ELF-1 (cell line): ENCODE measurements around the gene CDH20.
A peak's percentile ranks its signal among the peaks of the same experiment; 100 is the strongest.

ENCODE experiments used
- DNase-seq: peaks from one replicate; pipeline ENCODE4 v3.0.0-alpha.2; 2016; ENCODE audit warnings: low read depth, low spot score

CDH20 gene

GRCh38 chr18:61426492-61427053, 93.3 kb downstream of the CDH20 start:
- no peak for DNase-seq

DNA sequence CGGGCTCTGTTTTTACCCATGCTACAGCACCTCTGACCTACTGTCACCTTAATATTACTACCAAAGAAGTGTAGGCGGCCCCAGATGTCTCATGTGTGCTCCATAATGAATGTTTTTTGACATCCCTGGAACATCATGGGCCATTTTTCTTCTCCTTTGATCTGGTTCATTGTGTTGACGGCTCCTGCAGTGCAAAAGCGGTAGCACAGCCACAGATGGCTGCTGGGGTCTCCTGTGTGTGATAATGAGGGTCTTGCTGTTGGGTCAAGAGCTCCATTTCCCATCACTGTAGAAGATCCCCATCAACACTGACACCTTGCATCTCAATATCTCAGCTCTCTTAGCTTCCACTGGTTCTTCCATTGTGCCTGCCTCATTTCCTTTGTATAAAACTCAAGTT, 95.0 kb downstream of the CDH20 start:
- no peak for DNase-seq

- no peak for DNase-seq
These were observed 99.4 kb downstream of the CDH20 start for GRCh38 chr18:61432590-61432989.

- peak; percentile 9 for DNase-seq
These were observed 101.9 kb downstream of the CDH20 start for GRCh38 chr18:61435064-61435652.

DNA sequence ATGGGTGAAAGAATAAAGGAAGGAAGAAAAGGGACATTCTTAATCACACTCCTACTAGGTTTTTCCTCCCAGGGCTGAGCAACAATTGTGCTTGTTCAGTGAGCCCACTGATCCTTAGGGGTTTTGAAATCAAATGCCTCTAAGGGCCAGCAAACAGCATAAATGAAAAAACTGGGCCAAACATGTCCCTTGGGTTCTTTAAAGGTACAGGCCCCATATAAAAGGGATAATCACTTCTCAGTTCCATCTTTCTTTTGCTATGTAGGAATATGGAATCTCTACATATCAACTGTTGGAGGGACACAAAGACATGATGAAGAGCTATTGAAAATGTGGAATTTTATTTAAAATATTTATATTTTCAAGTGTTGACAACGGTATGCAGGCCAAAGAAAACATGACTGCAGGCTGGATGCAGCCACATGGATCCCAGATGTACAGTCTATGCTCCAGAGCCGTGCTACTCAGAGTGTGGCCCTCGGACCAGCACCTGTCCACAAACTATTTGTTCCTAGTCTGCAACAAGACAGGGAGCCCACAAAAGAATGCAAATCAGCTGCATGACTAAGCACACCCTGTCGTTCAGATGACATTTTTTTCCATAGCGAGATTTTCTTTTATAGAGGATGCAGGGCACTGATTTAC, 110.0 kb downstream of the CDH20 start:
- no peak for DNase-seq

GRCh38 chr18:61448316-61448715, 115.1 kb downstream of the CDH20 start:
- no peak for DNase-seq

GRCh38 chr18:61459896-61460648, 126.8 kb downstream of the CDH20 start:
- no peak for DNase-seq

- DNase-seq = no peak
These were observed 131.4 kb downstream of the CDH20 start for GRCh38 chr18:61464551-61465142.

DNA sequence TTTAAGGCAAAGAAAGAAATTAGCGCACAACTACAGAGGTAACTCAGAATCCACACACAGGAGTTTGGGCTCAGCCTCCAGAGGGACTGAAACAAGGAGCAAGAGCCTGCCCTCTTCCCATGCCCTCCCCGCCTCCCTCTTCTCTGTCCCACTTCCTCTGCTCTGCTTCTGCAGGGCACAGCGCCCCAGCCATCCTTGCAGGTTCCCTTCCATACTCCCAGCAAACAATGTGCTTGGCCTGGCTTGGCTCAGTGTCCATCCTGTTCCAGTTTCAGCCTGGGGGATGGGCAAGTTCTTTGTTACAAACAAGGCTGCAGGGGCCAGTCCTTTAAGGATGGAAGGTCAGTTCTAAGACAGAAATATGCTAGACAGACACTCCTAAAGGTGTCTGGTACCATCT, 133.5 kb downstream of the CDH20 start:
- DNase-seq = no peak

- no peak for DNase-seq
These were observed 136.9 kb downstream of the CDH20 start for GRCh38 chr18:61470031-61470674.

DNA sequence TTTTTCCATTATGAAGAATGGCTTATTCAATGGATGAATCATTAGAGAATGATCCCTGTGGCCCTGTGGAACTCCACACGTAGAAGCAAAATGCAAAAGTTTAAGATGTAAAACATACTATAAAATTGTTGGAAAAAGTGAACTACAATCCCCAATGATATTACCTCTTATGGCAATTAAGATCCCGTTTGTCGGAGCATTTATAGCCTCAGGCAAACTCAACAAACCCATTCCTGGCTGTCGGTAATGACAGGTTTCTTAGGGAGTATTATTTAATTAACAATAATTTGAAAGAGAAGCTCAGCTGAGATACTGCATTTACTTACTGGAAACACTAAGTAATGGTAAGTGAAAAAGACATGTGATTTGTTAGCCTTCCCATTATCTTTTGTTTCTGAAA, 138.3 kb downstream of the CDH20 start:
- DNase-seq = no peak

GRCh38 chr18:61471942-61472341, 138.7 kb downstream of the CDH20 start:
- no peak for DNase-seq

DNA sequence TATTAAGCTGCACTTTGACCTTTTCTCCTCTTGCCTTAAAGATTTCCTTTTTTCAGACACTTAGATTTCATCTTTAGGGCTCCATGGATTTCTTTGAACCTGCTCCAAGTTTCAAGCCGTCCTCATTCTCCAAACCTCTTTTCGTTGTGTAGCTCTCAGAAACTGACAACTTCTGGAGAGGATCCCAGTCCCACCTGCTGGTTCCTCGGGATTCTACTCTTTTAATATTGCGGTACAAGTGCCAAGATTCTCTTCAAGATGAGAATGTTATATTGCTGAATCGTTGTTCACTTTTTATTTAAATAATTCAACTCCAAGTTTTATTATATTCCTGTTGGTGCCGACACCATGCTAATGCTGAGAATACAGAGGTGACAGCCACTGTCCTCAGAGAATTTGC, 141.1 kb downstream of the CDH20 start:
- no peak for DNase-seq

GRCh38 chr18:61474918-61475317, 141.7 kb downstream of the CDH20 start:
- no peak for DNase-seq

- DNase-seq = no peak
These were observed 142.7 kb downstream of the CDH20 start for GRCh38 chr18:61475931-61476330.

DNA sequence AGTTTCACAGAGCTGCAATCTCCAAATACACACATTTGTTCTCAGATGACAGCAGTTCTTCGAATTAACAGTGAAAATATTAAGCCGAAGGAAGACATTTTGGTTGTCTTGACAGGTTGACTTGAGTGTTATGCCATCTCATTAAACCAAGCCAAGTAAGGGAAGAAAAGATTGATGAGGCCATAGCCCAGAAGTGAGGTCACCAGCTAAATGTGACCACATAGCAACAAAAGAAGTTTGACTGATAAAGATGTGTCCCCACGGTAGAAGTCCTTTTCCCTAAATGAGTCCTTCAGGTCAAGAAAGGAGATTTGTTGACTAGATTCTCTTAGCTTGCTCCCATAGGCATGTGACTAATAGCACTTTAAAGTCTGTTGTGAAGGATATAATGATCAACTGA, 156.1 kb downstream of the CDH20 start:
- no peak for DNase-seq

- DNase-seq = no peak
These were observed 163.1 kb downstream of the CDH20 start for GRCh38 chr18:61496374-61496773.

- no peak for DNase-seq
These were observed 164.2 kb downstream of the CDH20 start for GRCh38 chr18:61497422-61497821.

DNA sequence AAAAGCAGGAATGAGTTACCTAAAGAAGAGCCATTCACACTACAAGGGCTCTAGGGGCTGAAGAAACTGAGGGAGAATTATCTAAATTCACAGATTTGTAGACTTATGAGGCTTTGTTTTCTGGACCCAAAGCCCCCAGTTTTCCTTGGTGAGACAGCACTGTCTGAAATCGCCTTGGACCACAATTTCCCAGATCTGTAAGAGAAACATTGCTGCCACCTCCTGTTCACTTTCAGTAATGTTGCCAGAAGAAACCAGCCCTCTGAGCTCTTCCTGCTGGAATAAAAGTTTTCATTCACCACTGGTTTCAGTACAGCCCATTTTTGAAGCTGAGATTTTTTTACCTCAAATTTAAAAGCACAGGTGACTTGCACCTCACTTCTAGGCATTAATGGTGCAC, 169.2 kb downstream of the CDH20 start:
- DNase-seq = peak; percentile 64

GRCh38 chr18:61503688-61504087, 170.5 kb downstream of the CDH20 start:
- DNase-seq = no peak

DNA sequence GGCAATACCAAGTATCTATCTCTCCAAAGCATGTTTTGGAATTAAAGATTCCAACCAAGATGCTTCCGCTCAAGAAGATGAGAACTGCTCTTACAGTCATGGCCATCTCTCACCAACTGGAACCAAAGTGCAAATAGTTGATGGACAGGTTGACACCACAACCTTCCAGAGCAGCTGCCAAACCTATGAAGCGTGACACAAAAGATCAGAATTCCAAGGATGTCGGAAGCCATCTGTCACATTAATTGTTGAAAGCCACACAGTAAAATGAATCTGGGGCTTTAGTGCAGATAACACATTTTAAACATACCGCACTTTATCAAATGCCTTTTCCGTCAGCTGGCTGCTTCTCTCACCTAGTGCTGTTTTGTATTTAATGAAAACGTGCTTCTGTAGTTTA, 195.7 kb downstream of the CDH20 start:
- no peak for DNase-seq

DNA sequence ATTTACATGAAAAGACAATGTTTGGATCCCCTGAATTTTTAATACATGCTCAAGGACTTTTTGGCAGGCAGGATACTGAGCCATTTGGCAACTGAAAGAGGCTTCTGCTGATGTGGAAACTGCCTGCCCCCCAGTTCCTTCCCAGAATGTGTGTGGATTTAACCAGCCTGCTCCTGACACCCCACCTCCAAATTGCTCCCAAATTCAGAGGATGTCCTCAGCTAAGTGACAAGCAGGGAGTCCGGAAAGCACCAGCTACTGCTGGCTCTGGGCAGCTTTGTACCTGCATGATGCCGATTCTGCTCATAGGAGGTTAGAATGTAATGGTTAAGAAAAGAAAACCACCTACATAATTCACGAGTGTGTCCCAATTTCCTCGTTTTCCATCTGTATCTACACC, 197.5 kb downstream of the CDH20 start:
- no peak for DNase-seq
